SK-N-MC (cell line): ENCODE measurements around the gene AVPI1.

Source experiments
- EZH2 ChIP-seq: fragments of 200-600 bp; sonication (generic); IDR thresholded peaks from one replicate; pipeline ENCODE4 v1.6.1; 2017; ENCODE audit warnings: antibody characterized with exemption
- FOXP2 ChIP-seq: optimal IDR thresholded peaks from 2 replicates; pipeline ENCODE3; 2011; ENCODE audit warnings: mild to moderate bottlenecking, moderate library complexity; ENCODE audit not compliant: insufficient read depth; ENCODE audit errors: extremely low read length, control extremely low read depth
- POLR2AphosphoS5 ChIP-seq: IDR thresholded peaks from 2 replicates; pipeline ENCODE4 v1.6.1; 2012; ENCODE audit warnings: mild to moderate bottlenecking, low read depth, low read length, borderline replicate concordance

- TF ChIP-seq POLR2AphosphoS5 (no peak), FOXP2 (no peak), EZH2 (no peak)
These were observed 17.5 kb downstream of the AVPI1 start for GRCh38 chr10:97669571-97669970.
